Psoas muscle (tissue), 8 donors: Measurements from ENCODE around the gene VPS36. TPM values are rescaled to one million over a fixed set of nuclear protein-coding genes. Genes with fewer than 3 reads are reported as not detected.
"Not testable (repeated sequence)": the region's sequence is repeated elsewhere in the genome, so short reads cannot be mapped to it uniquely, and the experiment has no call there.

ENCODE experiments used
- ATAC-seq, 4 donors: fragments of 200-7000 bp; cut with Tn5 transposase; one replicate each; pipeline ENCODE4 v1.9.1; 2020; ENCODE audit warnings: moderate library complexity in 3 of 4, mild to moderate bottlenecking in 2 of 4
- DNase-seq, 2 donors: peaks; one replicate each; pipeline ENCODE4 v3.0.0-alpha.2; 2020
- H3K27ac ChIP-seq: fragments of 200-600 bp; one replicate; pipeline ENCODE4 v1.8.0; 2022
- H3K27me3 ChIP-seq, 3 donors: fragments of 200-600 bp in 1 of 3; one replicate each; pipeline versions ENCODE4 v1.6.1 to v1.8.0; 2013 to 2022; ENCODE audit warnings: low read length in 2 of 3, mild to moderate bottlenecking in 2 of 3, moderate library complexity in 1 of 3; ENCODE audit not compliant: insufficient read depth in 3 of 3
- H3K36me3 ChIP-seq, 2 donors: fragments of 200-600 bp in 1 of 2; one replicate each; pipeline versions ENCODE4 v1.6.1 to v1.8.0; 2013 to 2022; ENCODE audit warnings: low read depth in 1 of 2, mild to moderate bottlenecking in 1 of 2, moderate library complexity in 1 of 2; ENCODE audit not compliant: insufficient read depth in 1 of 2
- H3K4me1 ChIP-seq: fragments of 200-600 bp; one replicate; pipeline ENCODE4 v1.8.0; 2022
- H3K4me3 ChIP-seq: fragments of 200-600 bp; one replicate; pipeline ENCODE4 v1.8.0; 2022; ENCODE audit warnings: mild to moderate bottlenecking
- H3K9me3 ChIP-seq: fragments of 200-600 bp; one replicate; pipeline ENCODE4 v1.8.0; 2022
- CTCF ChIP-seq: fragments of 200-600 bp; IDR thresholded peaks from one replicate; pipeline ENCODE4 v1.8.0; 2022; ENCODE audit warnings: antibody characterized with exemption
- WGBS, 3 donors: extraction: QIAGEN DNeasy Blood & Tissue Kit; methylation state at CpG; one replicate each; pipeline versions ENCODE4 v1.1.6 to v1.1.7; 2013; 5-methylcytosine and 5-hydroxymethylcytosine counted together
- intact Hi-C, 2 donors: fragments of 100-400 bp; cut with DNase I; formaldehyde crosslinking; loops; one replicate each; pipeline versions ENCODE4 v1.11.0 to v1.14.2; 2022
- polyA plus RNA-seq, 3 donors: library from polyadenylated mRNA; stranded (reverse); fragments of 200-250 nt; gene quantifications; one replicate each; pipeline ENCODE4 v1.2.3, GENCODE V29; 2013
- total RNA-seq, 4 donors: library from RNA; stranded (reverse); fragmentation: NEBNext Ultra II Directional in 2 of 4; extraction: Animal tissue kit (Norgen Biotek cat#: 25700) in 2 of 4; gene quantifications; one replicate each; pipeline versions ENCODE4 v1.2.1 to v1.2.4, GENCODE V29; 2021 to 2023
- donor health status: healthy with polysubstance abuse.
- donor health status: DM: no; HTN: no; CAD: no; lungs with moderate emphysema.
- donor health status: Bipolar disorder and iron deficiency.
- donor health status: healthy.
- donor health status: DM: yes; HTN: yes; CAD: no.
- donor health status: DM: no; HTN: no; CAD: no.
- donor health status: DM: no; HTN: no; CAD: no.
- donor health status: DM: yes; HTN: yes; CAD: no.

The VPS36 gene
- total and polyA plus RNA-seq, 7 donors, result 15.5 to 35.2 (median 29.2) TPM

GRCh38 chr13:52374389-52374788, 76.0 kb downstream of the VPS36 start:
- no peak for DNase-seq
- Histone ChIP-seq H3K9me3 (no peaks in the 10 kb centered on the region), H3K27ac (no peak overlapping the region), H3K36me3 (peaks cover 0 to 10% of the 10 kb centered on the region in 2 donors), H3K27me3 (no peaks in the 10 kb centered on the region), H3K4me1 (no peaks in the 10 kb centered on the region), H3K4me3 (no peak overlapping the region)
- 39 to 69% (median 46%) methylated on average over 4 of the region's 4 CpGs for WGBS, 3 donors
- intact Hi-C loops, result no loop called here
- ATAC-seq, result no peak
- no peak for TF ChIP-seq CTCF

DNA sequence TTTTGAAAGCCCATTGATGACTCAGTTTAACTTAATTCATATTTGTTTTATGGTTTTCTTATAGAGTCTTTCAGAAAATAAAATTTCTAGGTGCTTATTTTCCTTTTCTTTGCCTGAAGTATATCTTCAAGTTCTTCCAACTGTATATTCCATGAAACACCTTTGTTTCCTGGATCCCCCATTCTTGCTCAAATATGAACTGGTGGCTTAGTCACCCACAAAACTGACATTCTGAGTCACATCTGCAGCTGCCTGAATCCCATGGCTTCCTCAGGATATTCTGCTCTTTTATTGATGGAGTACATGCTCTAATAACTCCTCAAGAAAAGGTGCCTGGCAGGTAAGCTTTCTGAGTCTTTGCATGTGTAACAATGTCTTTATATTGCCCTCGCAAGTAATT, 77.2 kb downstream of the VPS36 start:
- H3K4me1 ChIP-seq, H3K27me3 ChIP-seq, DNase-seq, ATAC-seq, H3K9me3 ChIP-seq, intact Hi-C loops, H3K4me3 ChIP-seq, H3K27ac ChIP-seq, H3K36me3 ChIP-seq: not testable (repeated sequence)
- WGBS, 3 donors, result 94 to 100% (median 100%) methylated on average over 1 of the region's 1 CpG

GRCh38 chr13:52371736-52372247, 78.6 kb downstream of the VPS36 start:
- no peak overlapping the region for H3K4me3 ChIP-seq
- intact Hi-C loops, result no loop called here
- H3K27ac ChIP-seq, result no peak overlapping the region
- WGBS, 3 donors, result 6 to 11% (median 10%) methylated on average over 3 of the region's 3 CpGs
- no peaks in the 10 kb centered on the region for H3K4me1 ChIP-seq
- H3K36me3 ChIP-seq, result no peaks in the 10 kb centered on the region
- H3K9me3 ChIP-seq, result no peaks in the 10 kb centered on the region
- H3K27me3 ChIP-seq, result no peaks in the 10 kb centered on the region
- no peak for TF ChIP-seq CTCF
- ATAC-seq (no peak), DNase-seq (no peak)

DNA sequence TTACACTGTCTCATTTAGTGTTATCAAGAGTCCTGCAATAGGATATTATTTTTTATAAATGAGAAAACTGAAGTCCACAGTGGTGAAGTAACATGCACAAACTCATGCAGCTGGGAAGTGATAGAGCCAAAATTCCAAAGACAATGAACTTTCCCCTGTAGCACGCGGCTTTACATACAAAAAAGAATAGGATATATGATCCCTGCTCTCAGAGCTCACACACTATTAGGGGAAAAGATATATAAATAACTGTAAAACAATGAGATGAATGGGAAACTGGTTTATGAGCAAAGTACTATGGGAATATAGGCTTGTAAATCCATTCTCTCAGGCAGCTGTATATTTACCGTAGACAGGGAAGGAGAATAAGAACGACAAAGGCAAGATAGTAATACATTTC, 84.1 kb downstream of the VPS36 start:
- DNase-seq (no peak), ATAC-seq (no peak)
- H3K27me3 ChIP-seq, result no peaks in the 10 kb centered on the region
- H3K4me1 ChIP-seq, result no peaks in the 10 kb centered on the region
- no peaks in the 10 kb centered on the region for H3K9me3 ChIP-seq
- H3K4me3 ChIP-seq, result no peak overlapping the region
- H3K36me3 ChIP-seq, result no peaks in the 10 kb centered on the region
- intact Hi-C loops, result no loop called here
- WGBS, 3 donors, result 51 to 57% (median 57%) methylated on average over 4 of the region's 4 CpGs
- no peak for TF ChIP-seq CTCF
- H3K27ac ChIP-seq, result no peak overlapping the region

Other genes starting within 250 kb of the VPS36 start
- gene THSD1, start 44.5 kb downstream of the VPS36 start, total RNA-seq, result 1 to 10 TPM; 2.5 to 5.6 (median 4.5) TPM
- 1 to 10 TPM; 2.0 to 3.2 (median 2.5) TPM for gene THSD1, start 44.5 kb downstream of the VPS36 start, polyA plus RNA-seq
- 1 to 10 TPM; 1.7 to 8.0 (median 4.2) TPM for gene CKAP2, start 4.8 kb upstream of the VPS36 start, total RNA-seq
- gene CKAP2, start 4.8 kb upstream of the VPS36 start, polyA plus RNA-seq, result 1 to 10 TPM; 1.1 to 5.4 (median 1.1) TPM
- gene HNRNPA1L2, start 191.8 kb upstream of the VPS36 start, total RNA-seq, result 1 to 10 TPM; 2.0 to 3.5 (median 2.7) TPM
- 1 to 10 TPM; 1.9 to 4.0 (median 2.8) TPM for gene HNRNPA1L2, start 191.8 kb upstream of the VPS36 start, polyA plus RNA-seq
- 10 to 100 TPM; 39.4 to 49.4 (median 42.0) TPM for gene SUGT1, start 202.2 kb upstream of the VPS36 start, total RNA-seq
- gene SUGT1, start 202.2 kb upstream of the VPS36 start, polyA plus RNA-seq, result 10 to 100 TPM; 36.3 to 92.1 (median 55.6) TPM